DOHH2 (cell line): ENCODE results near the gene C11orf65.
A peak's percentile ranks its signal among the peaks of the same experiment; 100 is the strongest.

Source experiments
- H3F3A ChIP-seq: fragments of 200-600 bp; sonication (generic), shearing (Covaris generic); 2 replicates; pipeline ENCODE4 v1.6.0; 2016; ENCODE audit warnings: antibody characterized with exemption, mild to moderate bottlenecking; ENCODE audit not compliant: control insufficient read depth, insufficient read depth
- H3K27ac ChIP-seq: fragments of 200-600 bp; sonication (generic); 2 replicates; pipeline ENCODE4 v1.5.1; 2014; ENCODE audit warnings: low read depth, mild to moderate bottlenecking, low read length, moderate library complexity
- H3K27me3 ChIP-seq: fragments of 200-600 bp; sonication (generic); 2 replicates; pipeline ENCODE4 v1.6.1; 2014; ENCODE audit warnings: mild to moderate bottlenecking, low read length, mixed read lengths; ENCODE audit not compliant: control insufficient read depth
- H3K36me3 ChIP-seq: fragments of 200-600 bp; sonication (generic); 2 replicates; pipeline ENCODE4 v1.6.1; 2014; ENCODE audit warnings: mild to moderate bottlenecking, low read length, moderate library complexity, mixed read lengths; ENCODE audit not compliant: control insufficient read depth
- H3K4me1 ChIP-seq: fragments of 200-600 bp; sonication (generic); 2 replicates; pipeline ENCODE4 v1.6.1; 2014; ENCODE audit warnings: mild to moderate bottlenecking, low read length, mixed read lengths; ENCODE audit not compliant: control insufficient read depth
- H3K4me2 ChIP-seq: fragments of 200-600 bp; sonication (generic); 2 replicates; pipeline ENCODE4 v1.6.0; 2014; ENCODE audit warnings: mild to moderate bottlenecking, low read length, moderate library complexity
- H3K4me3 ChIP-seq: fragments of 200-600 bp; sonication (generic); 2 replicates; pipeline ENCODE4 v1.5.1; 2014; ENCODE audit warnings: mild to moderate bottlenecking, low read length, mixed read lengths
- H3K79me2 ChIP-seq: fragments of 200-600 bp; sonication (generic); 2 replicates; pipeline ENCODE4 v1.6.1; 2014; ENCODE audit warnings: mild to moderate bottlenecking, low read length, mixed read lengths; ENCODE audit not compliant: control insufficient read depth
- H3K9me2 ChIP-seq: fragments of 200-600 bp; sonication (generic); replicated peaks from 2 replicates; pipeline ENCODE4 v1.6.1; 2014; ENCODE audit warnings: mild to moderate bottlenecking, low read length, mixed read lengths; ENCODE audit not compliant: control insufficient read depth
- H3K9me3 ChIP-seq: fragments of 200-600 bp; sonication (generic); 2 replicates; pipeline ENCODE4 v1.6.1; 2014; ENCODE audit warnings: antibody characterized with exemption, low read length, mixed read lengths; ENCODE audit not compliant: control insufficient read depth, insufficient read depth
- H4K20me1 ChIP-seq: fragments of 200-600 bp; sonication (generic); 2 replicates; pipeline ENCODE4 v1.6.0; 2014; ENCODE audit warnings: low read depth, mild to moderate bottlenecking, antibody characterized with exemption, low read length, moderate library complexity; ENCODE audit not compliant: control insufficient read depth, insufficient read depth
- EZH2phosphoT487 ChIP-seq: fragments of 200-600 bp; sonication (generic); IDR thresholded peaks from 2 replicates; pipeline ENCODE4 v1.6.1; 2017; ENCODE audit warnings: borderline replicate concordance, mild to moderate bottlenecking, antibody characterized with exemption, low read length, moderate library complexity, mixed read lengths
- TF ChIP-seq, protein P1 (sequence below): fragments of 200-600 bp; sonication (generic); IDR thresholded peaks from one replicate; pipeline ENCODE4 v1.5.1; 2014; ENCODE audit warnings: antibody characterized with exemption, mild to moderate bottlenecking, low read depth, low read length; ENCODE audit not compliant: poor library complexity, severe bottlenecking

Gene C11orf65, protein sequence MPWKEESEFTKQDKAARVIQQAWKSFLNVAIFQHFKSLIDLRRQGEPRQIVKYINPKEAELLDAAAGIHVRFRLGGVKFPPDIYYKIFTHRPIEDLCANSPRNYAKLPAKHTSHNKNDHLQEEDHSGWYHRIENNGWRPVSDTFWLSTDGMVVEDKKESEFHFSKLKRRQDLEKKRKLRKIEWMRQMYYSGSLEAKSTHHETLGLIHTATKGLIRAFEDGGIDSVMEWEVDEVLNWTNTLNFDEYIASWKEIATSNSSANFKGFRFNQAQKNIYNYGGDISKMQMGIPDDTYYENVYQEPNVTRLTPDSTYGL

GRCh38 chr11:108467091-108467823 is at the start of gene C11orf65:
C11orf65 (minus strand) TSS chr11:108467529; CDS start chr11:108461559, 5,970 bp downstream.
- Histone ChIP-seq H3K9me3 (no peaks in the 10 kb centered on the region), H3K27me3 (no peaks in the 10 kb centered on the region), H3F3A (no peaks in the 10 kb centered on the region), H3K27ac (peak within 1 kb of the TSS; percentile 51), H3K79me2 (peaks cover 6% of the 10 kb centered on the region; the same call in 1 of the 2 replicates), H3K4me1 (peaks cover 14% of the 10 kb centered on the region), H3K4me2 (peak within 1 kb of the TSS; percentile 89), H3K4me3 (peak within 1 kb of the TSS; percentile 91), H4K20me1 (no peaks in the 10 kb centered on the region), H3K9me2 (no peaks in the 10 kb centered on the region), H3K36me3 (no peaks in the 10 kb centered on the region; the same call in 1 of the 2 replicates)
- no peak for TF ChIP-seq EZH2phosphoT487
- TF ChIP-seq, protein P1, sequence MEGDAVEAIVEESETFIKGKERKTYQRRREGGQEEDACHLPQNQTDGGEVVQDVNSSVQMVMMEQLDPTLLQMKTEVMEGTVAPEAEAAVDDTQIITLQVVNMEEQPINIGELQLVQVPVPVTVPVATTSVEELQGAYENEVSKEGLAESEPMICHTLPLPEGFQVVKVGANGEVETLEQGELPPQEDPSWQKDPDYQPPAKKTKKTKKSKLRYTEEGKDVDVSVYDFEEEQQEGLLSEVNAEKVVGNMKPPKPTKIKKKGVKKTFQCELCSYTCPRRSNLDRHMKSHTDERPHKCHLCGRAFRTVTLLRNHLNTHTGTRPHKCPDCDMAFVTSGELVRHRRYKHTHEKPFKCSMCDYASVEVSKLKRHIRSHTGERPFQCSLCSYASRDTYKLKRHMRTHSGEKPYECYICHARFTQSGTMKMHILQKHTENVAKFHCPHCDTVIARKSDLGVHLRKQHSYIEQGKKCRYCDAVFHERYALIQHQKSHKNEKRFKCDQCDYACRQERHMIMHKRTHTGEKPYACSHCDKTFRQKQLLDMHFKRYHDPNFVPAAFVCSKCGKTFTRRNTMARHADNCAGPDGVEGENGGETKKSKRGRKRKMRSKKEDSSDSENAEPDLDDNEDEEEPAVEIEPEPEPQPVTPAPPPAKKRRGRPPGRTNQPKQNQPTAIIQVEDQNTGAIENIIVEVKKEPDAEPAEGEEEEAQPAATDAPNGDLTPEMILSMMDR: no peak

GRCh38 chr11:108516125-108516524 is 48.8 kb upstream of the C11orf65 start:
- no peaks in the 10 kb centered on the region for H3K9me2 ChIP-seq
- no peak overlapping the region for H3K4me3 ChIP-seq
- no peaks in the 10 kb centered on the region for H3K36me3 ChIP-seq
- no peaks in the 10 kb centered on the region for H3F3A ChIP-seq
- H4K20me1 ChIP-seq: no peaks in the 10 kb centered on the region
- H3K27ac ChIP-seq: no peak overlapping the region
- H3K4me2 ChIP-seq: no peak overlapping the region
- no peak for TF ChIP-seq EZH2phosphoT487
- TF ChIP-seq, protein P1: no peak
- H3K79me2 ChIP-seq: no peaks in the 10 kb centered on the region
- no peaks in the 10 kb centered on the region for H3K4me1 ChIP-seq
- no peaks in the 10 kb centered on the region for H3K9me3 ChIP-seq
- peaks cover 3% of the 10 kb centered on the region; the same call in 1 of the 2 replicates for H3K27me3 ChIP-seq

DNA sequence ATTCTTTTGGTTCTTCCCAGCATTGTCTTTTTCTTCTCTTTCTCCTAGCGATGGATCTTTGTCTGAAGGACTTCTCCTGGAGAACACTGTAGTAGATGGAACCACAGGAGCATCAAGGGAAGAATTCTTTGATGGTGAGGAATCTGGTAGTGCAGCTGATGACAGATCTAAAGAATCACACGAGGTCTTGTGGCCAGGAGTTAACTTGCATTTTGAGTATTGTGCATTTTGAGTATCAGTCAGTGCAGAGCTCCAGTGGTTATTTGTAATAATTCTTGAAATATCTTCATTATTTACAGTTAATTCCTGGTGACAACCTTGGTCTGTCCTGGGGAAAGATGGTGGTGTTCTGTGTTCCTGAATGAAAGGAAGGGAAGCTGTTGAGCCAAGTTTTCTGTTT is 45.4 kb upstream of the C11orf65 start:
- Histone ChIP-seq H3K27ac (no peak overlapping the region), H4K20me1 (no peaks in the 10 kb centered on the region), H3F3A (no peaks in the 10 kb centered on the region), H3K36me3 (no peaks in the 10 kb centered on the region), H3K9me3 (no peaks in the 10 kb centered on the region), H3K27me3 (peaks cover 12% of the 10 kb centered on the region), H3K4me2 (no peak overlapping the region), H3K9me2 (no peaks in the 10 kb centered on the region), H3K4me3 (no peak overlapping the region), H3K4me1 (no peaks in the 10 kb centered on the region), H3K79me2 (no peaks in the 10 kb centered on the region)
- TF ChIP-seq EZH2phosphoT487: no peak
- TF ChIP-seq, protein P1: no peak
